ENCODE results near the gene MAP3K14. TPM values are rescaled to one million over a fixed set of nuclear protein-coding genes. Genes with fewer than 3 reads are reported as not detected.

Gene MAP3K14
- total RNA-seq, 1 experiment from 2014 or later, result 9.2 TPM

- Mint-ChIP-seq H3K36me3 (ENCODE audit: insufficient read depth, unreplicated experiment) (peaks cover 8% of the 10 kb centered on the region), H3K27ac (ENCODE audit: low read depth, unreplicated experiment) (peak overlapping the region; percentile 98), H3K4me1 (ENCODE audit: insufficient read depth, unreplicated experiment) (peaks cover 71% of the 10 kb centered on the region), H3K9me3 (ENCODE audit: unreplicated experiment) (no peaks in the 10 kb centered on the region), H3K4me3 (ENCODE audit: unreplicated experiment) (peak overlapping the region; percentile 86), H3K27me3 (ENCODE audit: insufficient read depth, unreplicated experiment) (no peaks in the 10 kb centered on the region)
- DNase-seq (ENCODE audit: unreplicated experiment), result peak; percentile 100
- no TSS peak for BruUV-seq (replicated peaks)
- intact Hi-C loops (cut with micrococcal nuclease), result loop anchor here (5.0 kb wide), 1 partner anchor 170 kb away; the partner anchor contains the start of gene HEXIM1
- ChIA-PET CTCF (interaction anchor here (1.0 to 4.8 kb wide), 4 partner anchors 9 to 53 kb away, joined by 6 to 22 read pairs (median 14); no protein-coding TSS in a partner anchor), POLR2A (interaction anchor here (0.6 to 12.9 kb wide), 36 partner anchors 9 to 900 kb away, joined by 3 to 404 read pairs (median 4); partner anchors contain the start of genes HEXIM1, HEXIM2 and NMT1)
- TF ChIP-seq CTCF (IDR thresholded peaks at IDR 0.05; ENCODE audit: unreplicated experiment), result no peak
Observed at GRCh38 chr17:45317111-45317928, 500 bp upstream of the MAP3K14 start.

- H3K9me3 Mint-ChIP-seq (ENCODE audit: unreplicated experiment), result no peaks in the 10 kb centered on the region
- POLR2A ChIA-PET, result interaction anchor here (0.9 to 12.9 kb wide), 16 partner anchors 10 to 335 kb away, joined by 3 to 404 read pairs (median 9); partner anchors contain the start of genes HEXIM1 and HEXIM2
- TSS peak; percentile 43 for BruUV-seq (replicated peaks)
Observed at GRCh38 chr17:45315648-45316433, 979 bp downstream of the MAP3K14 start.

GRCh38 chr17:45314741-45315647 is 1.8 kb downstream of the MAP3K14 start:
- no peak for DNase-seq (ENCODE audit: unreplicated experiment)

More at GRCh38 chr17:45315648-45316433, 979 bp downstream of the MAP3K14 start:
- CTCF ChIA-PET, result interaction anchor here (0.5 to 4.8 kb wide), 5 partner anchors 23 to 125 kb away, joined by 3 to 22 read pairs (median 5); no protein-coding TSS in a partner anchor
- peak; percentile 38 for DNase-seq (ENCODE audit: unreplicated experiment)
- H3K27me3 Mint-ChIP-seq (ENCODE audit: insufficient read depth, unreplicated experiment), result no peaks in the 10 kb centered on the region
- TF ChIP-seq CTCF (IDR thresholded peaks at IDR 0.05; ENCODE audit: unreplicated experiment), result no peak
- H3K36me3 Mint-ChIP-seq (ENCODE audit: insufficient read depth, unreplicated experiment), result peaks cover 8% of the 10 kb centered on the region
- H3K4me1 Mint-ChIP-seq (ENCODE audit: insufficient read depth, unreplicated experiment), result peaks cover 68% of the 10 kb centered on the region
- peak overlapping the region; percentile 98 for H3K27ac Mint-ChIP-seq (ENCODE audit: low read depth, unreplicated experiment)
- intact Hi-C loops (cut with micrococcal nuclease), result loop anchor here (1.0 to 5.0 kb wide), 3 partner anchors 23 to 169 kb away; partner anchors contain the start of gene HEXIM1
- peak overlapping the region; percentile 86 for H3K4me3 Mint-ChIP-seq (ENCODE audit: unreplicated experiment)

More at GRCh38 chr17:45314741-45315647, 1.8 kb downstream of the MAP3K14 start:
- ChIA-PET CTCF (interaction anchor here (1.5 to 4.8 kb wide), 3 partner anchors 22 to 57 kb away, joined by 5 to 22 read pairs (median 21); no protein-coding TSS in a partner anchor), POLR2A (interaction anchor here (0.9 to 12.9 kb wide), 16 partner anchors 10 to 268 kb away, joined by 3 to 404 read pairs (median 7); partner anchors contain the start of genes HEXIM1 and HEXIM2)
- no TSS peak for BruUV-seq (replicated peaks)
- H3K9me3 Mint-ChIP-seq (ENCODE audit: unreplicated experiment), result no peaks in the 10 kb centered on the region
- peak overlapping the region; percentile 98 for H3K27ac Mint-ChIP-seq (ENCODE audit: low read depth, unreplicated experiment)
- intact Hi-C loops (cut with micrococcal nuclease), result loop anchor here (5.0 kb wide), 1 partner anchor 168 kb away; the partner anchor contains the start of gene HEXIM1
- peak overlapping the region; percentile 86 for H3K4me3 Mint-ChIP-seq (ENCODE audit: unreplicated experiment)
- no peaks in the 10 kb centered on the region for H3K27me3 Mint-ChIP-seq (ENCODE audit: insufficient read depth, unreplicated experiment)
- peaks cover 62% of the 10 kb centered on the region for H3K4me1 Mint-ChIP-seq (ENCODE audit: insufficient read depth, unreplicated experiment)
- H3K36me3 Mint-ChIP-seq (ENCODE audit: insufficient read depth, unreplicated experiment), result peaks cover 8% of the 10 kb centered on the region
- TF ChIP-seq CTCF (IDR thresholded peaks at IDR 0.05; ENCODE audit: unreplicated experiment), result no peak

Measured in MCF 10A (cell line).